MM.1S (cell line): ENCODE results near the gene FGF16.

ENCODE experiments used
- EZH2 ChIP-seq: fragments of 300-600 bp; sonication (generic); optimal IDR thresholded peaks from 2 replicates; pipeline ENCODE3; 2017; ENCODE audit warnings: low read depth, mild to moderate bottlenecking, antibody characterized with exemption, low read length, mixed read lengths
- EZH2phosphoT487 ChIP-seq: fragments of 300-600 bp; sonication (generic); IDR thresholded peaks from 2 replicates; pipeline ENCODE4 v1.6.1; 2018; ENCODE audit warnings: antibody characterized with exemption, low read length
- TF ChIP-seq, protein P1 (sequence below): fragments of 300-600 bp; sonication (generic); IDR thresholded peaks from 2 replicates; pipeline ENCODE4 v1.5.1; 2016; ENCODE audit warnings: antibody characterized with exemption, low read length, mixed read lengths

DNA sequence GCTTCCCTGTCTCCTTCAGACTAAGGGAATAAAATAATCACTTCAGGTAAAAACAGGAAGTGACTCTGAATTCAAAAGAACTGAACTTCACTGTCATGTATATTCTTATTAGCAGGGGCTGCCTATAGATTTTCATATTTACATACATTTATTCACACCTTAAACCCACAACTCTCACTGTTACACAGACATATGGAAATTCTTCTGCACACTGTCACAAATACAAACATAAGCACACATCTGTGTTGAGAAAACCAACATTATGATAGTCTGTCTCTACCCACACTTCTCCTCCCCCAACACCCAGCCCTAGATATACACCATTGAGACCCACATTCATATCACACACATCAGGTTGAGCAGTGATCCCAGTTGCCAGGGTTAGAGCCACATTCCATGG, 5.7 kb upstream of the FGF16 start:
- TF ChIP-seq, protein P1, sequence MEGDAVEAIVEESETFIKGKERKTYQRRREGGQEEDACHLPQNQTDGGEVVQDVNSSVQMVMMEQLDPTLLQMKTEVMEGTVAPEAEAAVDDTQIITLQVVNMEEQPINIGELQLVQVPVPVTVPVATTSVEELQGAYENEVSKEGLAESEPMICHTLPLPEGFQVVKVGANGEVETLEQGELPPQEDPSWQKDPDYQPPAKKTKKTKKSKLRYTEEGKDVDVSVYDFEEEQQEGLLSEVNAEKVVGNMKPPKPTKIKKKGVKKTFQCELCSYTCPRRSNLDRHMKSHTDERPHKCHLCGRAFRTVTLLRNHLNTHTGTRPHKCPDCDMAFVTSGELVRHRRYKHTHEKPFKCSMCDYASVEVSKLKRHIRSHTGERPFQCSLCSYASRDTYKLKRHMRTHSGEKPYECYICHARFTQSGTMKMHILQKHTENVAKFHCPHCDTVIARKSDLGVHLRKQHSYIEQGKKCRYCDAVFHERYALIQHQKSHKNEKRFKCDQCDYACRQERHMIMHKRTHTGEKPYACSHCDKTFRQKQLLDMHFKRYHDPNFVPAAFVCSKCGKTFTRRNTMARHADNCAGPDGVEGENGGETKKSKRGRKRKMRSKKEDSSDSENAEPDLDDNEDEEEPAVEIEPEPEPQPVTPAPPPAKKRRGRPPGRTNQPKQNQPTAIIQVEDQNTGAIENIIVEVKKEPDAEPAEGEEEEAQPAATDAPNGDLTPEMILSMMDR = no peak
- no peak for TF ChIP-seq EZH2
- TF ChIP-seq EZH2phosphoT487 = no peak
